Ectodermal cell (in vitro differentiated cells): ENCODE measurements around the gene FHIT.

ENCODE experiments used
- H3K27ac ChIP-seq: 2 replicates; pipeline ENCODE4 v1.7.0; 2013; ENCODE audit warnings: mild to moderate bottlenecking, low read depth, low read length; ENCODE audit not compliant: insufficient read depth, poor library complexity, severe bottlenecking
- H3K27me3 ChIP-seq: 2 replicates; pipeline ENCODE4 v1.7.0; 2013; ENCODE audit warnings: mild to moderate bottlenecking, low read length; ENCODE audit not compliant: insufficient read depth, control insufficient read depth, poor library complexity, severe bottlenecking
- H3K36me3 ChIP-seq: one replicate; pipeline ENCODE4 v1.7.0; 2013; ENCODE audit warnings: low read length; ENCODE audit not compliant: control insufficient read depth, insufficient read depth
- H3K4me1 ChIP-seq: one replicate; pipeline ENCODE4 v1.7.0; 2013; ENCODE audit warnings: low read length; ENCODE audit not compliant: control insufficient read depth, insufficient read depth
- H3K4me3 ChIP-seq: 2 replicates; pipeline ENCODE4 v1.7.0; 2013; ENCODE audit warnings: low read depth, low read length, control low read depth; ENCODE audit not compliant: insufficient read depth
- H3K9me3 ChIP-seq: 2 replicates; pipeline ENCODE4 v1.7.0; 2013; ENCODE audit warnings: mild to moderate bottlenecking, low read length, moderate library complexity; ENCODE audit not compliant: control insufficient read depth
- WGBS, 2 experiments: methylation state at CpG; one replicate each; pipeline ENCODE4 v1.1.7; 2013; ENCODE audit warnings: missing lambda C conversion rate in 2 of 2; 5-methylcytosine and 5-hydroxymethylcytosine counted together

Gene FHIT

DNA sequence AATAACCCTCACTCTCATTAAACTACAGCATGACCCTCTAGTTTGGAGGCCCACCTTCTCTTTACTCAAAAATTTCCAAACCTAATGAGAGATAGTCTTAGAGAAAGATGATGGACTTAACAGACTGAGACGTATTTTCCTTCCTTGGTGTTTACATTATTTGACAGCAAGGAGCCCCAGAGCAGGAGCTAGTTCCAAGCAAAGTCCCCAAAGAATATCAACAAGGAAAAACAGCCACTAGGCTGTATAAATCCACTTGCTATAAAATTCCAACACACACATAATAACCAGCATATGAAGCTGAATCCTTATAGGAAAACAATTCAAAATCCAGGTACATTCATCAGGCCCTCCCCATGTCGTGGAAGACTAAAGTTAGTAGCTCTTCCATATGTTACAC lies 660.0 kb downstream of the FHIT start:
- no peak overlapping the region for H3K4me3 ChIP-seq
- H3K27ac ChIP-seq: no peak overlapping the region
- 92 to 94% methylated on average over 2 of the region's 2 CpGs for WGBS, 2 experiments
- H3K4me1 ChIP-seq: no peaks in the 10 kb centered on the region
- H3K36me3 ChIP-seq: no peaks in the 10 kb centered on the region
- no peaks in the 10 kb centered on the region for H3K9me3 ChIP-seq
- no peaks in the 10 kb centered on the region for H3K27me3 ChIP-seq

DNA sequence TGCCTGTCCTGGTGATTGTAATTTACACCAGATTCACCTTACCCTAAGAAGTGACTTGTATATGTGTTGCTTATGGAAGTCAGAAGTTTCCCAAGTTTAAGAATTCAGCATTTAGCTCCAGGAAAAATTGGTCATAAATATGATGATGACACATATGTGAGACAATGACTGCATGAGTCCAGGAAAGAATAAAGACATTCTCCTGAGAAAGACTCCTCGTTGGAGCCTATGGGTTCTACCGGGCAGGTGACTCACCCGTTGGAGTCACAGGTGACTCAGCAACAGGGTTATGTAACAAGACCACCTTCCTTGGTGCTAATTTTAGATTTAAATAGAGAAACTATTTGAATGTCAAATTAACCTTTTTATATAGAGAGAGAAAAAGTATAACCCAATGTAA lies 662.4 kb downstream of the FHIT start:
- Histone ChIP-seq H3K9me3 (no peaks in the 10 kb centered on the region), H3K27ac (no peak overlapping the region)

DNA sequence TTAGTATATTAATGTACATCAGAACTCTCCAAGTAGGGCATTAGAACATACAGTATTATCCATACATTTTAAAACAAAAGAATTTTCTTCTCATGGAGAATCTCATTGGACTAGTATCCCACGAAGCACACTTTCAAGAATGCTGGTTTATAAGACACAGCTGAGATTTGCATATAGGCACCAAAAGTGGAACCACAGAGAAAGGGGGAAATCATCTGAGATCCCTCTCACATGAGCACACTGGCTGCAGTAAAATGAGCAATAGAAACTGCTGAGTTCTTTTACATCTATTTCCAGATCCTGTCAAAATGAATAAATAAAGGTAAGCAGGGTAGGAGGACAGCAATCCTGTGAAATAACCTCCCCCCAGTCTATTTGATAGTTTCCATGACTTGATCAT lies 665.3 kb downstream of the FHIT start:
- H3K9me3 ChIP-seq: no peaks in the 10 kb centered on the region
- no peaks in the 10 kb centered on the region for H3K36me3 ChIP-seq
- 0% methylated on average over 1 of the region's 1 CpG for WGBS, 2 experiments
- H3K4me3 ChIP-seq: no peak overlapping the region
- no peak overlapping the region for H3K27ac ChIP-seq
- no peaks in the 10 kb centered on the region for H3K4me1 ChIP-seq
- no peaks in the 10 kb centered on the region for H3K27me3 ChIP-seq

More for the DNA sequence above, 662.4 kb downstream of the FHIT start:
- no peaks in the 10 kb centered on the region for H3K4me1 ChIP-seq
- H3K36me3 ChIP-seq: no peaks in the 10 kb centered on the region
- H3K27me3 ChIP-seq: no peaks in the 10 kb centered on the region
- 90 to 93% methylated on average over 3 of the region's 3 CpGs for WGBS, 2 experiments
- H3K4me3 ChIP-seq: no peak overlapping the region

DNA sequence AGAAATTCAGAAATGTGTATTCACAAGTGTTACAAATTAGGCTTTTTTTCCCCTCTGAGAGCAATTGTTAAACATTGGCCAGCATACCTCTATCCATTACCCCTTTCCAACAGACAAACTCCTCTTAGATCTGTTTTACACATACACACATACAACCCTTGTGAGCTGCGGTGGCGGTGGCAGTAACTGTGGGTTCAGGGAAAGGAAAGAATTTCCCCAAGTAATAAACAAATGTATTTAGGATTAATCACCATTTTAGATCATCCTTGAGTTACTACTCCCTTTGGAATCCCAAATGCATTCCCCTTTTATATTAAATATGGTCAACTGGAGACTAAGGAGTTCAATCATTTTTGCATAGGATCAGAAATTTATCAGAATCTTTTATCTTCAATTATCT lies 667.0 kb downstream of the FHIT start:
- H3K27me3 ChIP-seq: no peaks in the 10 kb centered on the region
- H3K9me3 ChIP-seq: no peaks in the 10 kb centered on the region
- H3K27ac ChIP-seq: no peak overlapping the region
- WGBS, 2 experiments: 96% methylated on average over 2 of the region's 2 CpGs; no CpG with 5 or more reads in 1 of the 2 experiments
- no peaks in the 10 kb centered on the region for H3K4me1 ChIP-seq
- no peaks in the 10 kb centered on the region for H3K36me3 ChIP-seq
- H3K4me3 ChIP-seq: no peak overlapping the region

DNA sequence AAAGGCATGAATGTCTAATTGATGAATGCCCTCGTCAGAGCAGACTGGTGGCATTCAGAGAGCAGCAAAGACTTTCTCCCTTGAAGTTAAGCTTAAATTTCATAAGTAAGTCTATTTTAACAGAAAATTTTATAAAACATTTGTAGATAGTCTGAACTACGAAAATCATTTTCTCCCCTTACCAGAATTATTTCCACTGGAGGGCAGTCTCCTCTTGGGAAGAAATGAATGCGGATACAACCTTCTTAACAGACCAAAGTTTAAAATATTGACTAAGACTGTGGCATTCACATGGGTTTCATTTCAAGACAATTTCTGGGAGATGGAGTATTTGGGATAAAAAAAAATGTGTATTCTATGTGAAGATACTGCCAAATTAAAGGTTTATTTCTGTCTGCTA lies 669.0 kb downstream of the FHIT start:
- Histone ChIP-seq H3K27me3 (no peaks in the 10 kb centered on the region), H3K4me3 (no peak overlapping the region), H3K27ac (no peak overlapping the region), H3K9me3 (no peaks in the 10 kb centered on the region), H3K4me1 (no peaks in the 10 kb centered on the region), H3K36me3 (no peaks in the 10 kb centered on the region)
- WGBS, 2 experiments: 55 to 74% methylated on average over 2 to 3 of the region's 3 CpGs

DNA sequence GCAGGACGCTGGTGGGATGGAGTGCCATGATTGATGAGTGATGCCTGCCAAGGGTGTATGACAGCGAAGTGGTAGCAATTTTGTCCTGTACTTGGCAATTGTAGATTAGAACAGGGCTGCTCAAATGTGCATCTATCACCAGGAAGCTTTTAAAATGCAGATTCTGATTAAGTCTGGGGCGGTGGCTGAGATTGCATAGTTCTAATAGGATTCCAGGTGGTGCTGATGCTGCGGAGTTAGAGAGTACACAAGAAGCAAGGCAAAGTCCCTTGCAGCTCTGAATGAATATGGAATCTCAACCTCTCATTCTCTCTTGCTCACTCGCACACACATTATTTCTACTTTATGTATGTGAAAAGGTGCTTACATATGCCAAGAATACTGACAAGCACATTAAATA lies 670.4 kb downstream of the FHIT start:
- no peak overlapping the region for H3K27ac ChIP-seq
- peaks cover 3% of the 10 kb centered on the region for H3K27me3 ChIP-seq
- no peak overlapping the region for H3K4me3 ChIP-seq
- H3K36me3 ChIP-seq: no peaks in the 10 kb centered on the region
- 85 to 87% methylated on average over 4 of the region's 5 CpGs for WGBS, 2 experiments
- no peaks in the 10 kb centered on the region for H3K4me1 ChIP-seq
- H3K9me3 ChIP-seq: no peaks in the 10 kb centered on the region

DNA sequence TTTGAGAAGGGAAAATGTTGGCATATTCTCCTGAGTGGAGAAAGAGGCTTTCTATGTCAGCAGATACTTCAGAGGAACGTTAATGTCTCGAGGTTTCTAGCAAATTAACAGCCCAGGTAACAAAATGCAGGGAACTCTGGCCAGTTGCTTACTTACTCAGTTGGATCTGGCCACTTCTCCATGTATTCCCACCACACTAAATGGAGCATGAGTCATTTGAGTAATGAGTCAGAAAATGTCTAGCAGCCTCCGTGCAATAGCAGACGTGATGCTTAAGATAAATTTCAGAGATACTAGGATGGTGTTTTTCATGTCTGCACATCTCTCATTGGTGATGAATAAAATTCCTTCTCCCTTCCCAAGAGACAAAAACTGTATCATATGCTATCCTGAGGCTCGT lies 671.5 kb downstream of the FHIT start:
- WGBS, 2 experiments: 89 to 91% methylated on average over 4 of the region's 5 CpGs
- H3K27ac ChIP-seq: no peak overlapping the region

DNA sequence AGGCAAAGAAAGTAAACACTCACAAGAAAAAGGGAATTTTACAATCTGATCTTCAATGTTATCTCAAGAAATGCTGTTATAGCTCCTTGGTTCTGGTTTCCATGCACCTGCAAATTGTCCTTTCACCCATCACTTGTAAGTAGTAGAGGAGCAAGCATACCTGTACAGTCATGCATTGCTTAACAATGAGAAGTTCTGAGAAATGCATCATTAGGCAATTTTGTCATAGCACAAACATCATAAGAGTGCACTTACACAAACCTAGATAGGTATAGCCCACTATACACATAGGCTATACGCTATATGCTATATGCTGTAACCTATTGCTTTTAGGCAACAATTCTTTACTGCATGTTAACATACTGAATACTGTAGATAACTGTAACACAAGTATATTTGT lies 672.3 kb downstream of the FHIT start:
- Histone ChIP-seq H3K36me3 (no peaks in the 10 kb centered on the region), H3K4me1 (no peaks in the 10 kb centered on the region), H3K27me3 (peaks cover 3% of the 10 kb centered on the region), H3K4me3 (no peak overlapping the region), H3K9me3 (no peaks in the 10 kb centered on the region), H3K27ac (no peak overlapping the region)
- 100% methylated on average over 1 of the region's 1 CpG for WGBS, 2 experiments

More for the DNA sequence above, 671.5 kb downstream of the FHIT start:
- H3K9me3 ChIP-seq: no peaks in the 10 kb centered on the region
- no peak overlapping the region for H3K4me3 ChIP-seq
- H3K4me1 ChIP-seq: no peaks in the 10 kb centered on the region
- H3K36me3 ChIP-seq: no peaks in the 10 kb centered on the region
- peaks cover 3% of the 10 kb centered on the region for H3K27me3 ChIP-seq

DNA sequence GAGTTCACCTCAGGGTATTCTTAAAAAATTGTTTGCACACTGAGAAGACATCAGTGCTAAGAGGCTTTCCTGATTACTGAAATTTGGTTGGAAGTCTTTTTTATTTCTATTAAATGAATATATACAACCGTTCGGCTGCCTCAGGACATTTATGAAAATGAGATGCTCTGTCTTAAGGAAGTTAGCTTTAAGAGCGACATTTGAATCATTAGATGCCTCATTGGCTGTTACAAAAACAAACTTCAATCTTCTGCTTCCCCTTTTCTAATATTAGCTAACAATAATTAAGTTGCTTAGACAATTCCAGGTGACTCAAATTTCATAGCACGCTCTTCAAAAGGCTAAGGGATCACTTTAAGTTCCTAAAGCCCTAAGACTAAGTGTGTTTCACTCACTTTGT lies 673.7 kb downstream of the FHIT start:
- no peaks in the 10 kb centered on the region for H3K9me3 ChIP-seq
- WGBS, 2 experiments: 93 to 98% methylated on average over 2 to 4 of the region's 4 CpGs
- peaks cover 3% of the 10 kb centered on the region for H3K27me3 ChIP-seq
- no peak overlapping the region for H3K4me3 ChIP-seq
- no peaks in the 10 kb centered on the region for H3K4me1 ChIP-seq
- no peaks in the 10 kb centered on the region for H3K36me3 ChIP-seq
- H3K27ac ChIP-seq: no peak overlapping the region

DNA sequence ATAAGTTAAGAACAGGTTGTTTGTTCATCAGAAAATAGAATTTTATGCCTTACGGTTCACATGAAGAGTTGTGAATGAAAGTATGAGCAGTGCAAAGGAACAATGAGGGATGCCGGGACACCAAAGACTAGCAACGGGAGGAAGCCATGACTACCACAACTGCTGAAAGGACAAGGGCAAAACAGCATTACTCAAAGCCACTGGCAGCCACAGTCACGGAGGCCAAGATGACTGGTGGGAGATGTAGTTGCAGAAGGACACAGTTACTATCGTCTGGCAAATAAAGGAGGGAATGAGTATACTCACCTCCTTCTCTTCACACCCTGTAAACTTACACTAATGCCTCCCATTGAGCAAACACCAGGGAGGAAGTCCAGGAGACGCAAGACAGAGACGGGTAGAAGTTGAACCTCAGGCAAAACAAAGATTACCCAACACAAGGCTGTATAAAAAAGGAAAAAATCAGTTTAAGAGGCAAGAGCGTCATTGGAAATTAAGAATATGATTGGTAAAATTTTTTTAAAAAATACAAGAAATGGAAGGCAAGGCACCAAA lies 675.5 kb downstream of the FHIT start:
- no peaks in the 10 kb centered on the region for H3K4me1 ChIP-seq
- no peaks in the 10 kb centered on the region for H3K36me3 ChIP-seq
- H3K27ac ChIP-seq: no peak overlapping the region
- no peak overlapping the region for H3K4me3 ChIP-seq
- 85 to 93% methylated on average over 7 to 8 of the region's 8 CpGs for WGBS, 2 experiments
- no peaks in the 10 kb centered on the region for H3K9me3 ChIP-seq
- peaks cover 3% of the 10 kb centered on the region for H3K27me3 ChIP-seq
